Measurements from ENCODE around the gene EARS2.

Gene EARS2

GRCh38 chr16:23580391-23580790 lies 23.2 kb upstream of the EARS2 start:
- peaks cover 12% of the 10 kb centered on the region; the same call in 1 of the 2 replicates for H4K20me1 ChIP-seq (ENCODE audit: insufficient read depth, low read length)
- TF ChIP-seq CTCF (IDR thresholded peaks at IDR 0.05; ENCODE audit: borderline replicate concordance, extremely low read depth, low read length, poor library complexity, severe bottlenecking) (no peak), EZH2 (IDR thresholded peaks at IDR 0.05; ENCODE audit: borderline replicate concordance, low read depth, low read length, severe bottlenecking) (no peak)
- no peaks in the 10 kb centered on the region for H3K27me3 ChIP-seq (ENCODE audit: insufficient read depth, low read length, poor library complexity)
- no peak for ATAC-seq (ENCODE audit: insufficient read depth, low read depth)
- H3K36me3 ChIP-seq (ENCODE audit: insufficient read depth, low read length): peaks cover 59% of the 10 kb centered on the region
- H3K79me2 ChIP-seq (ENCODE audit: insufficient read depth, low read length): no peaks in the 10 kb centered on the region
- H3K4me3 ChIP-seq (ENCODE audit: low read depth in 1 of 2, low read length in 2 of 2): no peak overlapping the region
- H3K27ac ChIP-seq (ENCODE audit: low read length): no peak overlapping the region
- no peak overlapping the region for H3K4me2 ChIP-seq (ENCODE audit: insufficient read depth, low read length)
- H2AFZ ChIP-seq (ENCODE audit: low read depth, low read length): no peak overlapping the region
- H3K9me3 ChIP-seq (ENCODE audit: insufficient read depth, low read length, severe bottlenecking): no peaks in the 10 kb centered on the region
- DNase-seq: no peak
- H3K9ac ChIP-seq (ENCODE audit: low read depth, low read length): no peak overlapping the region
- H3K4me1 ChIP-seq (ENCODE audit: insufficient read depth, low read length): no peaks in the 10 kb centered on the region

- Histone ChIP-seq H3K9me3 (ENCODE audit: insufficient read depth, low read length, severe bottlenecking) (no peaks in the 10 kb centered on the region), H4K20me1 (ENCODE audit: insufficient read depth, low read length) (peaks cover 9% of the 10 kb centered on the region; the same call in 1 of the 2 replicates), H3K4me3 (ENCODE audit: low read depth in 1 of 2, low read length in 2 of 2) (no peak overlapping the region), H3K9ac (ENCODE audit: low read depth, low read length) (no peak overlapping the region), H3K36me3 (ENCODE audit: insufficient read depth, low read length) (peaks cover 52% of the 10 kb centered on the region), H3K27me3 (ENCODE audit: insufficient read depth, low read length, poor library complexity) (no peaks in the 10 kb centered on the region), H3K4me2 (ENCODE audit: insufficient read depth, low read length) (no peak overlapping the region), H3K27ac (ENCODE audit: low read length) (no peak overlapping the region), H2AFZ (ENCODE audit: low read depth, low read length) (no peak overlapping the region), H3K79me2 (ENCODE audit: insufficient read depth, low read length) (no peaks in the 10 kb centered on the region), H3K4me1 (ENCODE audit: insufficient read depth, low read length) (no peaks in the 10 kb centered on the region)
- TF ChIP-seq CTCF (IDR thresholded peaks at IDR 0.05; ENCODE audit: borderline replicate concordance, extremely low read depth, low read length, poor library complexity, severe bottlenecking): no peak
- no peak for TF ChIP-seq EZH2 (IDR thresholded peaks at IDR 0.05; ENCODE audit: borderline replicate concordance, low read depth, low read length, severe bottlenecking)
- no peak for ATAC-seq (ENCODE audit: insufficient read depth, low read depth)
- DNase-seq: no peak
Observed at GRCh38 chr16:23579371-23579770, 22.2 kb upstream of the EARS2 start.

GRCh38 chr16:23578101-23578830 lies 21.1 kb upstream of the EARS2 start:
- Histone ChIP-seq H3K4me3 (ENCODE audit: low read depth in 1 of 2, low read length in 2 of 2) (no peak overlapping the region), H3K4me1 (ENCODE audit: insufficient read depth, low read length) (no peaks in the 10 kb centered on the region), H3K27me3 (ENCODE audit: insufficient read depth, low read length, poor library complexity) (no peaks in the 10 kb centered on the region), H2AFZ (ENCODE audit: low read depth, low read length) (no peak overlapping the region), H3K27ac (ENCODE audit: low read length) (no peak overlapping the region), H4K20me1 (ENCODE audit: insufficient read depth, low read length) (0 out of 2 replicates have a peak, but pooled peaks cover 7% of the 10 kb centered on the region), H3K36me3 (ENCODE audit: insufficient read depth, low read length) (peaks cover 54% of the 10 kb centered on the region), H3K9ac (ENCODE audit: low read depth, low read length) (no peak overlapping the region), H3K79me2 (ENCODE audit: insufficient read depth, low read length) (no peaks in the 10 kb centered on the region), H3K9me3 (ENCODE audit: insufficient read depth, low read length, severe bottlenecking) (no peaks in the 10 kb centered on the region), H3K4me2 (ENCODE audit: insufficient read depth, low read length) (no peak overlapping the region)
- DNase-seq (no peak), ATAC-seq (ENCODE audit: insufficient read depth, low read depth) (no peak)
- TF ChIP-seq CTCF (IDR thresholded peaks at IDR 0.05; ENCODE audit: borderline replicate concordance, extremely low read depth, low read length, poor library complexity, severe bottlenecking): no peak
- TF ChIP-seq EZH2 (IDR thresholded peaks at IDR 0.05; ENCODE audit: borderline replicate concordance, low read depth, low read length, severe bottlenecking): no peak

Data from DND-41 (cell line).